ENCODE measurements around the gene KANK2.
"Not testable (repeated sequence)": the region's sequence is repeated elsewhere in the genome, so short reads cannot be mapped to it uniquely, and the experiment has no call there.

Gene KANK2

DNA sequence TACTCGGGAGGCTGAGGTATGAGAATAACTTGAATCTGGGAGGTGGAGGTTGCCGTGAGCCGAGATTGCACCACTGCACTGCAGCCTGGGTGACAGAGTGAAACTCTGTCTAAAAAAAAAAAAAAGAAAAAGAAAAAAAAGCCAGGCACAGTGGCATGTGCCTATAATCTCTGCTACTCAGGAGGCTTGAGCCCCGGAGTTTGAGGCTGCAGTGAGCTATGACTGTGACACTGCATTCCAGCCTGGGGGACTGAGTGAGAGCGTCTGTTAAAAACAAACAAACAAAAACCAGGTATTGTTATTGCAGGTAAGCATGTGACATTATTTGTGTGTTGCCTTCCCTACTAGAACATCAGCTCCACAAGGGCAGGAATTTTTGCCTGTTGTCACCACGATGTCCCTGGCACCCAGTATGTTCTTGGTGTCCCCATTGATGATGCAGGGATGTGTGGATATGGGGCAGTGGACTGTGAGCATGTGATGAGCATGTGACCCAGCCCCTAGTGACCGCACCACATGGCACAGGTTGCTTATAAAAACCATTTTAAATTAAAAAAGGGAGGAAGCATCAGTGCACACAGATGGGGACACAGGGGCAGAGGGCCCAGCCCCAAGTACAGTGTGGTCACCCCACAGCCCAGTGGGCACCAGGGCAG, 1.6 kb upstream of the KANK2 start:
- TF ChIP-seq GATA1 (IDR thresholded peaks at IDR 0.05; ENCODE audit: low read depth, low read length) (no peak), POLR2A (IDR thresholded peaks at IDR 0.05; ENCODE audit: low read length) (no peak)
- no peak for DNase-seq

DNA sequence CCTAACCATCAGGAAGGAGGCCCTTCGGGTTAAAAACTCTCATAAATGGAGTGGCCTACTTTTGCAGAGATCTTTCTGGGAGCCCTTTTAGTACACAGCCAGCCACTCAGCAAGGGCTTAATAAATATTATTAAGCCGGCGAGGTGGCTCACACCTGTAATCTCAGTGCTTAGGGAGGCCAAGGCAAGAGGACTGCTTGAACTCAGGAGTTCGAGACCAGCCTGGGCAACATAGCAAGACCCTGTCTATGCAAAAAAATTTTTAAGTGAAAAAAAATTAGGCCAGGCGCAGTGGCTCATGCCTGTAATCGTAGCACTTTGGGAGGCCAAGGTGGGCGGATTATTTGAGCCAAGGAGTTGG, 810 bp upstream of the KANK2 start:
- TF ChIP-seq GATA1 (IDR thresholded peaks at IDR 0.05; ENCODE audit: low read depth, low read length) (no peak), POLR2A (IDR thresholded peaks at IDR 0.05; ENCODE audit: low read length) (no peak)
- no peak for DNase-seq

DNA sequence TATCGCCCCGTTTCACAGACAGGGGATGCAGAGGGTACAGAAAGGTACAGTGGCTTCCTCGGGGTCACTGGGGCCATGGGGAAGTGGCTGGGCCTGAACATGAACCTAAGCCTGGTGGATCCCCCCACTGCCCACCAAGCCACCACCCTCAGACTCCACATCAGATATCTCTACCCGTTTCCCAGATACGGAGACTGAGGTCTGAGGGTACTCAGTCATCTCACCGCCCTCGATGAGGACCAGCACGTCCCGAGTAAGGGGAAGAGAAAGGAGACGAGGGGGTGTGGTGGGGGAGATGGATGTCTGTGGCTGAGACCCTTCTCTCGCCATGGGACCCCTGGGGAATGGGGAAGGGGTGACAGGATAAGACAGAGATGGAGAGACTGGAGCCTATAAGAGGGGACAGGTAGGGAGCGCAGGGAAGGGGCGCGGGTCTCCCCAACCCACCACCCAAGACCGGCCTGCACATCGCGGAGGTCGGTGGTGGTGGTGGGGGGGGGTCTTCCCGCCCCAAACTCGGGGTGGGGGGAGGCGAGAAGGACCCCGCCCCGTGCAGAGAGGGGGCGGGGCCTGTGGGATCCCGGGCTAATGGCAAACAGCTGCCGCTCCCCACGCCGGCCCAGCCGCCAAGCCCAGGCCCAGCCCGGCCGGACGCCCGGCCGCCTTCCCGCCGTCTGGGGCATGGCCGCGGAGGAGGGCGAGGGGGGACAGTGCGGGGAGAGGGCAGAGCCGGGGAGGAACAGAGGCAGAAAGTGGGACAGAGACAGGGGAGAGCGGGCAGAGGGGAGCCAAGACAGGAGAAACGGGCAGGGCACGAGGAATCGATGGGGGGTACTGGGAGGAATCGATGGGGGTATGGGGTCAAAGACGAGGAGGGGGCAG, 698 bp downstream of the KANK2 start:
- peak; percentile 53 to 61 for DNase-seq
- TF ChIP-seq GATA1 (IDR thresholded peaks at IDR 0.05; ENCODE audit: low read depth, low read length): no peak
- no peak for TF ChIP-seq POLR2A (IDR thresholded peaks at IDR 0.05; ENCODE audit: low read length)

DNA sequence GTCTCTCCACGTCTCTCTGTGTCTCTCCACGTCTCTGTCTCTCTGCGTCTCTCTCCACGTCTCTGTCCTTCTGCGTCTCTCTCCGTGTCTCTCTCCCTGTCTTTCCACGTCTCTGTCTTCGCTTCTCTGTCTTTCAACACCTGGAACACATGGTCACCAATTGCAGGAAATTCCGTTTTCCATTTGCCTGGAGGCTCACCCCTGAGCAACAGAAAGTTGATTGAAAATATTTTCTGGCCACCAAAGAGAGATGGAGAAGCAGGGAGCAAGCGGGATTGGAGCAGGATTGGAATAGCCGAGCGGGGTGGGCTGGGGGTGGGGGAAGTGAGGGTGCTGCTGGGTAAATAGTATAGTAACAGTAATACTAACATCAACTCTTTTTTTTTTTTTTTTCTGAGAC, 1.7 kb downstream of the KANK2 start:
- no peak for TF ChIP-seq GATA1 (IDR thresholded peaks at IDR 0.05; ENCODE audit: low read depth, low read length)
- TF ChIP-seq POLR2A (IDR thresholded peaks at IDR 0.05; ENCODE audit: low read length): no peak
- no peak for DNase-seq

DNA sequence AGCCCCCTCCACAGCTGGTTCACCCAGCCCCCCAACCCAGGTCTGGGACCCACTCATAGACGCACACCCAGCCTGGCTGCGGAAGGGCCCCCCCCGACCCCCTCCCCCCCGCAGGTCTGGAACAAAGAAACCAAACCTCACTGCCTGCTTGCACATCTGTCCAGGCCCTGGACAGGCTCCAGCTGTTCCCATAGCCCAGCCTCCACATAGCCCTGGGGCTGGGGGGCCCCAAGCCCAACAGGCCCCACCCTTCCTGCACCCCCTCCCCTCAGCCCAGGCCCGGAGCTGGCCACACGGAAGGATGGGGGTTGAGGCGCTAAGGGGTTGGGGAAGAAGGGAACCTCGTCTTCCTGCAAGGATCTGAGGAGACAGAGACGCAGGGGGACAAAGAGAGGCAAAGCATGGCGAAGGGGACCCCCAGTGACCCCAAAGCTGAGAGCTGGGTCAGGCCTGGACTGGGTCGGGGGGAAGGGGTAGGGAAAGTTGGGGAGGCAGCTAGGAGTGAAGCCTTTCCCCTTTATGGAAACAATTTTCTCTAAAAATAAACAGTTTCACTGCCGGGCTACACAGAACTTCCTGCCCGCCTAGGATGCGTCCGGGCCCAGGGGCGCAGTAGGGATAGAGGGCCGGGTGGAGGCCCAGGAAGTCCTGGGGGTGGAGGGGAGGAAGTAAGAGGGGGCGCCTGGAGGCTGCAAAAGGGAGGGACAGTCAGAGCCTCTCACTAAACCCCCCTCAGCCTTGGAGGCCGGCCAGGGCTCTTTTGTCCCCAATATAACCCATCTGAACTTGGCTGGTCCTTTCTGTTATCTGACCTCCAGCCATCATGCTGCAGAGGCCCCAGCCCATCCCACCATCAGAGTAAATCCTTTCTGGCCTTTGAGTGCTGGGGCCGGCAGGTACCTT, 2.4 kb downstream of the KANK2 start:
- no peak for DNase-seq
- TF ChIP-seq GATA1 (IDR thresholded peaks at IDR 0.05; ENCODE audit: low read depth, low read length): no peak
- no peak for TF ChIP-seq POLR2A (IDR thresholded peaks at IDR 0.05; ENCODE audit: low read length)

DNA sequence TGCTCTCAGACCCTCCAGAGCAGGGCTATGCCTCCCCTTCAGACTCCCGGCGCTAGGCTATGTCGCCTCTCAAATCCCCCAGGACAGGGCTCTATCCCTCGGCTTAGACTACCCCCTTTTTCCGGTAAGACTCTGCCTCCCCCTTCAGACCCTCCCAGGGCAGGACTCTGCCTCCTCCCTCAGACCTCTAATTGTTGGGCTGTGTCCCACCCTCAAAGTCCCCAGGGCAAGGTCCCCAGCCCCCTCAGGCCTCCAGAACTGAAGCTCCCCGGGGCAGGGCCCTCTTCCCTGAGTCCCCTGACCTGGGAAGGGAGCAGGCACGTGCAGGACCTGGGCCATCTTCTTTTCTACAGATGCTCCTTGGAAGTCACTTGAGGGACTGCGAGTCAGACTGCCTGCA, 3.2 kb downstream of the KANK2 start:
- TF ChIP-seq POLR2A (IDR thresholded peaks at IDR 0.05; ENCODE audit: low read length) (no peak), GATA1 (IDR thresholded peaks at IDR 0.05; ENCODE audit: low read depth, low read length) (no peak)
- no peak for DNase-seq

DNA sequence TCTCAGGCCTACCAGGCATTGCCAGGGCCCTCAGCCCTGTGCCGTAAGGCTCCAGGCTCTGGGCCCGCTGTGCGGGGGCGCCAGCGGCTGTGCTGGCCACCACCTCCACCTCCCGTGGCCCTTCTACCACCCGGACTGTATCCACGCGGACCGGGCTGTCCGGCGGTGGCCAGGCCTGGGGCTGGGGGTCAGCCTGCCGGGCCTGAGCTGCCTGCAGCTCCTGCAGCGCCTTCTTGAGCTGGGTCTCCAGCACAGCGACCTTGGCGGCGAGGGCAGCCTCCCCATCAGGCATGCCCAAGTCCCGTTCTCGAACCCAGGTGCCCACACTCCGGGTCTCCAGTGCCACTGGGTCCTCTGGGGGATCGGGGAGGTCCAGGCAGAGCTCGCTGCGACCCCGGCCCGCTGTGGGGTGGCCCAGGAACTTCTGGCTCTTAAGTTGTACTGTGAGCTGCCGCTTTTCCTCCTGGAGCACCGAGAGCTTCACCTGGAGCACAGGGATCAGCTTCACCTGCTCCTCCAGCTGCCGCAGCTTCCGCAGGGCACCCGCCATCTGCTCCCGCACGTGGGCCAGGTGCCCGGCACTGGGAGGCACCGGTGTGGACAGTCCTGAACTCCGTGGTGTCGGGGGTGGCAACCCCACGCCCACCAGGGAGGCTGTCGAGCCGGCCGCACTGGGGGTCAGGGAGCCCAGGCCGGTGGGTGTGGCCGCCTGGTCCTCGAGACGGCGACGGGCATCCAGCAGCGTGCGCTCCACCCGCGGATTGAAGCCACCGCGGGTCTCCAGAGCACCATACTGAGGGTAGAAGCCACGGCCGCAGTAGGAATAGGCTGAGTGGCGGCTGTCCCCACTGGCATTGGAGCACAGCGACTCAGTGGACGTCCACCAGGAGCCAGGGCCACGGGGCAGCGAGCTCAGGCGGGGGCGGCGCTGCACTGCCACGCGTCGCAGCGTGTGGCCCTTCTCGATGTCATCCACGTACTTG, 4.1 kb downstream of the KANK2 start:
- DNase-seq: no peak
- TF ChIP-seq GATA1 (IDR thresholded peaks at IDR 0.05; ENCODE audit: low read depth, low read length) (no peak), POLR2A (IDR thresholded peaks at IDR 0.05; ENCODE audit: low read length) (no peak)

DNA sequence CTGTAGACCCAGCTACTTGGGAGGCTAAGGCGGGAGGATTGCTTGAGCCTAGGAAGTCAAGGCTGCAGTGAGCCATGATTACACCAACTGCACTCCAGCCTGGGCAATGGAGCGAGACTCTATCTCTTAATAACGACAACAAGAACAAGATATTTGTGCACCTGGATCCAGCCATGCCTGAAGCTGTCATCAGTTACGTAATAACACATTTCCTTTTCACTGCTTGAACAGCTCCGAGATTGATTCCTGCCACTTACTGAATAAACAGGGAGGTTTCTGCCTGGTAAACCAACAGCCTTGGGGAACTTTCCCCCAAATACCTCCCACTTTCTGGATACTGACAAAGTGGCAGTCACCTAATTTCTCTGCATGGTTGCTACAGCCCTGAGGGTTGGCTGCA, 5.4 kb downstream of the KANK2 start:
- no peak for DNase-seq
- TF ChIP-seq POLR2A (IDR thresholded peaks at IDR 0.05; ENCODE audit: low read length): no peak
- TF ChIP-seq GATA1 (IDR thresholded peaks at IDR 0.05; ENCODE audit: low read depth, low read length): no peak

DNA sequence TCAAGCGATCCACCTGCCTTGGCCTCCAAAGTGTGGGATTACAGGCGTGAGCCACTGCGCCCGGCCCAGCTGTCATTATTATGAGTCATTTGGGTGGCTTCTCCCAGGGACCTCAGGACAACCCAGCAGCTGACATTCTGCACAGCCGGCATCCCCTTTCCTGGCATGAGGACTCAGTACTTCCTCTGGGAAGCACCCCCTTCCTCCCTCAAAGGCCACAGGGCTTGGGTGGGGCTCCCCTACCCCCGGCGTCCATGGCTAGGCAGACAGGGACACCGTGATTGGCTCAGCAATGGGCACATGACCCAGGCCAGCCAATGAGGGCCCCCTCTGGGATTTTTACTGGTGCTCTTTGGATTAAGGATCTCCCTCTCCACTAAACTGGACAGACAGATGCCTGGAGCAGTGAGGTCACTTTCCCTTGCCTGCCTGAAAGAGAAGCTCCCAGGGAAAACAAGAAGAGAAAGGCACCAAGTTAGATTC, 6.0 kb downstream of the KANK2 start:
- TF ChIP-seq POLR2A (IDR thresholded peaks at IDR 0.05; ENCODE audit: low read length) (no peak), GATA1 (IDR thresholded peaks at IDR 0.05; ENCODE audit: low read depth, low read length) (no peak)
- no peak for DNase-seq

DNA sequence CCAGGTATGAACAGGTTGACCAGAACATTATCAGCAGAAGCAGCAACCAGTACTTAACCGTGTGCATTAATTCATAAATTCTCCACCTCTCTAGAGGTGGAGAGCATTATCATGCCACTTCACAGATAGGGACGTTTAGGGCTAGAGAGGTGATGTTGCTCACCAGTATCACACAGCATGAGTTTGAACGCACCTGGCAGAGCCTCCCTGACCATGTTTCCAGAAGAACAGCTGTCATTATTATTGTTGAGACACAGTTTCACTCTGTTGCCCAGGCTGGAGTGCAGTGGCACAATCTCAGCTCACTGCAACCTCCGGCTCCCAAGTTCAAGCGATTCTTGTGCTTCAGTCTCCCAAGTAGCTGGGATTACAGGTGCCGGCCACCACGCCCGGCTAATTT, 6.8 kb downstream of the KANK2 start:
- no peak for TF ChIP-seq GATA1 (IDR thresholded peaks at IDR 0.05; ENCODE audit: low read depth, low read length)
- no peak for TF ChIP-seq POLR2A (IDR thresholded peaks at IDR 0.05; ENCODE audit: low read length)
- no peak for DNase-seq

DNA sequence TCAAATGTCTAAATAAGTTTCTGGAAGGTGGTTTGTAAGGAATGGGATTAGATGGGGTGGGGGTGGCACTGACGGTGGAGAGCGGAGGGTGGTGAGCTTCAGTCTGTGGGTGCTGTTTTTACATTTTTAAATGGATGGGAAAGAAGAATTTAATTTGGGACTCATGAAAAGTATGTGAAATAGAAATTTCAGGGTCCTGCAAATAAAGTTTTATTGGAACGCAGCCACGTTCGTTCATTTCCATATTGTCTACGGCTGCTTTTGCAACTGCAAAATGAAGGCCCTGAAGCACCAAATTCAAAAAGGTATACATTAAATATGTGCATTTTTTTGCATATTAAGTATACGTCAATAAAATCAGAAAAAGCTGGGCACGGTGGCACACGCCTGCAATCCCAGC, 9.9 kb downstream of the KANK2 start:
- TF ChIP-seq GATA1 (IDR thresholded peaks at IDR 0.05; ENCODE audit: low read depth, low read length) (no peak), POLR2A (IDR thresholded peaks at IDR 0.05; ENCODE audit: low read length) (no peak)
- DNase-seq: no peak

DNA sequence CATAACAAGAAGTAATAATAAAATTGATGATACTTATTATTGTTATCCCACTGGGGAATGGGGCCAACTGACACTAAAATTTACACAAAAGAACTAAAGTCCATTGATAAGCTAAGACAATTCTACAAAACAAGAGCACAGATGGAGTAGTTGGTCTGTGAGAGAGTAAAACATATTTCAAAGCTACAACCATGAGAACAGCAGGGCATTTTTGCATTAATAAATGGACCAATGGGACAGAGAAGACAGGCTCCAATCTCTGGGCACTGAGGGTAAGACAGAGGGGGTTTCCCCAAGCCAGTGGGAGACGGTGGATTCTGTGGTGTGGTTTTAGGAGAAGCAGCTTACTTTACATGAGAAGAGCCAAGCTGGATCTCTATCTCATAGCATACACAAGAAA, 14.4 kb downstream of the KANK2 start:
- DNase-seq: no peak
- no peak for TF ChIP-seq POLR2A (IDR thresholded peaks at IDR 0.05; ENCODE audit: low read length)
- no peak for TF ChIP-seq GATA1 (IDR thresholded peaks at IDR 0.05; ENCODE audit: low read depth, low read length)

DNA sequence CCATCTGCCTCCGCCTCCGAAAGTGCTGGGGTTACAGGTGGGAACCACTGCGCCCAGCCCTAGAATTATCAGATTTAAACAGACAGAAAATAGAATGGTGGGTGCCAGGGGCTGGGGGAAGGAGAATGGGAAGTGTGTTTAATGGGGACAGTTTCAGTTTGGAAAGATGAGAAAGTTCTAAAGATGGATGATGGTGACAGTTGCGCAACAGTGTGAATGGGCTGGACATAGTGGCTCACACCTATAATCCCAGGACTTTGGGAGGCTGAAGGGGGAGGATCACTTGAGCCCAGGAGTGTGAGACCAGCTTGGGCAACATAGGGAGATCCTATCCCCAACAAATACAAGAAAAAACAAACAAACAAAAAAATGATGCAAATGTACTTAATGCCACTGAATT, 15.9 kb downstream of the KANK2 start:
- DNase-seq: no peak
- TF ChIP-seq POLR2A (IDR thresholded peaks at IDR 0.05; ENCODE audit: low read length) (no peak), GATA1 (IDR thresholded peaks at IDR 0.05; ENCODE audit: low read depth, low read length) (no peak)

DNA sequence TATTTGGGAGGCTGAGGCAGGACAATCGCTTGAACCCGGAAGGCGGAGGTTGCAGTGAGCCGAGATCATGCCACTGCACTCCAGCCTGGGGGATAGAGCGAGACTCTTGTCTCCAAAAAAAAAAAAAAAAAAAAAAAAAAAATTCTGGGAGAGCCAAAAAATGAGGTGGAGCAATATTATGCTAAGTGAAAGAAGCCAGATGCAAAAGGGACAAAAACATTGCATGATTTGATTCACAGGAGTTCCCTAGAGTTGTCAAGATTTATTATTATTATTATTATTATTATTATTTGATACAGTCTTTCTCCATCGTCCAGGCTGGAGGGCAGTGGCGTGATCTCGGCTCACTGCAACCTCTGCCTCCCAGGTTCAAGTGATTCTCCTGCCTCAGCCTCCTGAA, 16.4 kb downstream of the KANK2 start:
- not testable (repeated sequence) for DNase-seq

All from erythroblast (primary cell).